ENCODE measurements around the gene CYP26C1. TPM values are rescaled to one million over a fixed set of nuclear protein-coding genes. Genes with fewer than 3 reads are reported as not detected.

Gene CYP26C1
- total RNA-seq, 1 donor from 2014 or later, result 0.25 TPM

DNA sequence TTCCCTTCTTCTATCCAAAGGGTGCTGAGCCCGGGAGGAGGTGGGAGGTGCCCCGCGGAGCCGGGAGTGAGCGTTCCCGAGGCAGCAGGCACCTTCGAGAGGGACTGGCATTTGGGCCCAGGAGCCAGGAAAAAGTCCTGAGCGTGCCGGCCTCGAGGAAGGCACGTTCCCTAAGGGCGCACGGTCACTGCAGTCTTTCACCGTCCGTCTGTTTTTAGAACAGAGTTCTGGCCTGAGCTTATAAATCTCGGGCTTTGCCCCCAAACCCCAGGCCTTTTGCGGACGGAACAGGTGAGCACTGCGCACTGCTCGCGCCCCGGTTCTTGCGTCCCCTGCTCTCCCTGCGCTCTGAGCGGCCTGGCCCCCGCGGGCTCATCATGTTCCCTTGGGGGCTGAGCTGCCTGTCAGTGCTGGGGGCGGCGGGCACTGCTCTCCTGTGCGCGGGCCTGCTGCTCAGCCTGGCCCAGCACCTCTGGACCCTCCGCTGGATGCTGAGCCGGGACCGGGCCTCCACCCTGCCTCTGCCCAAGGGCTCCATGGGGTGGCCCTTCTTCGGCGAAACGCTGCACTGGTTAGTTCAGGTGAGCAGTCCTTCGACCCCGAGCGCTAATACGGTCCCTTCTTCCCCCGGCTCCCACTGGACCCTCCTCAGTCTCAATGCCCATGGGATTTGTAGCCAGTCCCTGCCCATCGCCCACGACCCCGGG is 442 bp downstream of the CYP26C1 start:
- Mint-ChIP-seq H3K4me3 (ENCODE audit: unreplicated experiment) (no peak overlapping the region), H3K9me3 (ENCODE audit: low read depth) (no peaks in the 10 kb centered on the region), H3K36me3 (ENCODE audit: low read depth) (peaks cover 2% of the 10 kb centered on the region), H3K4me1 (ENCODE audit: low read depth) (peaks cover 20% of the 10 kb centered on the region), H3K27me3 (ENCODE audit: low read depth) (peaks cover 21% of the 10 kb centered on the region), H3K27ac (ENCODE audit: unreplicated experiment) (no peak overlapping the region)
- no peak for TF ChIP-seq CTCF (IDR thresholded peaks at IDR 0.05)
- DNase-seq (ENCODE audit: low spot score), result no peak

GRCh38 chr10:93061594-93062513 is 1.3 kb downstream of the CYP26C1 start:
- Mint-ChIP-seq H3K4me1 (ENCODE audit: low read depth) (peaks cover 20% of the 10 kb centered on the region), H3K27me3 (ENCODE audit: low read depth) (peaks cover 27% of the 10 kb centered on the region), H3K27ac (ENCODE audit: unreplicated experiment) (no peak overlapping the region), H3K4me3 (ENCODE audit: unreplicated experiment) (peak overlapping the region; percentile 52), H3K36me3 (ENCODE audit: low read depth) (peaks cover 2% of the 10 kb centered on the region), H3K9me3 (ENCODE audit: low read depth) (no peaks in the 10 kb centered on the region)
- DNase-seq (ENCODE audit: low spot score), result no peak
- TF ChIP-seq CTCF (IDR thresholded peaks at IDR 0.05), result no peak

DNA sequence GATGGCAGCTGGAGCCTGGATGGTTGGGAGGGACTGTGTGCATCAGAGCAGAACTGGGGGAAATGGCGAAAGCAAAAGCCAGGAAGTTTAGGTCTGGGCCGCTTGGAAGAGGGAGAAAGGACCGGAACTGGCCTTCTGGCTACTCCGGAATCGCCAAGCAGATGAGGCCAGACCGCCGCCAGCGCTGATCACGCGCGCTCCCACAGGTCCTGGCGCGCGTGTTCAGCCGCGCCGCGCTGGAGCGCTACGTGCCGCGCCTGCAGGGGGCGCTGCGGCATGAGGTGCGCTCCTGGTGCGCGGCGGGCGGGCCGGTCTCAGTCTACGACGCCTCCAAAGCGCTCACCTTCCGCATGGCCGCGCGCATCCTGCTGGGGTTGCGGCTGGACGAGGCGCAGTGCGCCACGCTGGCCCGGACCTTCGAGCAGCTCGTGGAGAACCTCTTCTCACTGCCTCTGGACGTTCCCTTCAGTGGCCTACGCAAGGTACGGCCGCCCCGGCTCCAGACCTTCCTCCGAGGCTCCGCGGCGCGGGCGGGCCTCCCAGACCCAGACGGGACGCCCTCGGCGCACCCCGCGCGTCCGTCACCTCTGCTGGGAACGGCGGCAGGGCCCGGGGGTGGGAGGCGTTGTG is 2.0 kb downstream of the CYP26C1 start:
- Mint-ChIP-seq H3K4me3 (ENCODE audit: unreplicated experiment) (peak overlapping the region; percentile 52), H3K27me3 (ENCODE audit: low read depth) (peaks cover 35% of the 10 kb centered on the region), H3K4me1 (ENCODE audit: low read depth) (peaks cover 23% of the 10 kb centered on the region), H3K9me3 (ENCODE audit: low read depth) (no peaks in the 10 kb centered on the region), H3K36me3 (ENCODE audit: low read depth) (peaks cover 2% of the 10 kb centered on the region), H3K27ac (ENCODE audit: unreplicated experiment) (no peak overlapping the region)
- TF ChIP-seq CTCF (IDR thresholded peaks at IDR 0.05), result peak; percentile 82
- no peak for DNase-seq (ENCODE audit: low spot score)

DNA sequence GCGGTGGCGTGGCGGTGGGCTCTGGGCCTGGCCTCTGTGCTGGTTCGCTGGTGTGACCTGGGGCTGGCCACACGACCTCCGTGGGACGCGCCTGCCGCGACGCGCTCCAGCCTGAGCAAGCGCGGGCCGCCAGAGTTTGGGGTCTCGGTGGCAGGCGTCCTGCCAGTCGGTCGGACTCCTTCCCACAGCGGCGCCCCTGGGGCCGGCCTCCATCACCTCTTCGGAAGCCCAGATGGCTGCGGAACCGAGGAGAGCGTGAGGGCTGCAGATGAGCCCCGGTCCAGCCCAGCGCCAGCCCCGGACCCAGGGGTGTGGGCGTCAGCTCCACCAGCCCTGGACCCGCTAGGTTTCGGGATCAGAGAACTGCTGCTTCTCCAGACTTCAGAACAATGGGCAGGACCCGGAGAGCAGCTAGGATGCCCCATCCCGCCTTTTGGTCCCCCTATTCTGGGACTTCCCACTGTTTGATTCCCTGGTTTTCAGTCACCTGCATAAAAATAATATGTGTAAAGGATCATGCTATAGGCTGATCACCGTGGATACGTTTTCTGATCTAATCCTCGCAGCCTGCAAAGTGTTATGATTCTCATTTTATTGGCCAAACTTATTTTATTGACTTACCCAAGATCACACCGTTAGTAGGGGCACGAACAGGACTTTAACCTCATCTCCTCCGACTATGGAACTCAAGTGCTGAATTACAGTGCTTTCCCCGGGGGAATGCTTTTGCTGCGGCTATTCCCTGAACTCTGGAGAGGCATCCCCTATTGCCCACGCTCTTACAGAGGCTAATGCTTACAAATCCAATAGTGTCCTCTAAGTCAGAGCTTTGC is 2.8 kb downstream of the CYP26C1 start:
- Mint-ChIP-seq H3K4me3 (ENCODE audit: unreplicated experiment) (peak overlapping the region; percentile 2), H3K4me1 (ENCODE audit: low read depth) (peaks cover 29% of the 10 kb centered on the region), H3K9me3 (ENCODE audit: low read depth) (no peaks in the 10 kb centered on the region), H3K27ac (ENCODE audit: unreplicated experiment) (no peak overlapping the region), H3K27me3 (ENCODE audit: low read depth) (peaks cover 42% of the 10 kb centered on the region), H3K36me3 (ENCODE audit: low read depth) (peaks cover 2% of the 10 kb centered on the region)
- no peak for DNase-seq (ENCODE audit: low spot score)
- no peak for TF ChIP-seq CTCF (IDR thresholded peaks at IDR 0.05)

Measured in chondrocyte (in vitro differentiated cells).